GM18505 (cell line): Measurements from ENCODE around the gene ENO1.
"Not testable (repeated sequence)": the region's sequence is repeated elsewhere in the genome, so short reads cannot be mapped to it uniquely, and the experiment has no call there.

ENCODE experiments used
- ATAC-seq: cut with Tn5 transposase; IDR thresholded peaks from one replicate; pipeline ENCODE4 v1.9.1; 2021; ENCODE audit not compliant: unreplicated experiment
- POLR2A ChIP-seq: IDR thresholded peaks from 4 replicates; pipeline ENCODE4 v1.6.1; 2011; ENCODE audit warnings: borderline replicate concordance; ENCODE audit not compliant: insufficient read depth, insufficient read length; ENCODE audit errors: extremely low read depth

ENO1 gene

DNA sequence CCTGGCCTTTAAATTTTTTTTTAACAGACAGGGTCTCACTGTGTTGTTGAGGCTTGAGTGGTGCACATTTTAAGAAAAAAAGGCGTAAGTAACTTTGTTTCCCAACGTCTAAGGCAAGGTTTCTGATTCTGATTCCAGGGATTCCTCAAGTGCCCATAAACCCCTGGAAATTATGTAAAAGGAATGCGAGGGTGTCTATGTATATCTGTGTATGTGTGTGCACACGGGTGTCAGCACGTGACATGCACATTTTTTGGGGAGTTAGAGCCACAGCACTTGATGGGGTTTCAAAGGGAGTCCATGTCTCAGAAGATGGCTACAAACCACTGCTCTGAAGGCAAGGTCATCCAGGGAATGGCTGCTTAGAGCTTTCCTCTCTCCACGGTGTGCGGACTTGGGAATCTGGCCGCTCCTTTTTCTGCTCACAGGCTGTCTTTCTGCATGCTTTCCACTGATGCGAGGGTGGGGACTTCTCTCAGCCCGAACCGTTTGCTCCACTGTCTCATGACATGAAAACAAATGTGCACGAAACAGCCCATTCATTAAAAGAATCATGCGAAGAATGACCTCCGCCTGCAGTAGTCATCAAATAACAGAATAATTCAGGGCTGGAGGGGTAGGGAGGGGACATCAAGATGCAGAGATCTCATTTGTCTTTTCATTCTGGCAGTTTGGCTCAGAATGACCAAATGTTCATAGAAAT is 42.4 kb downstream of the ENO1 start:
- ATAC-seq = no peak

DNA sequence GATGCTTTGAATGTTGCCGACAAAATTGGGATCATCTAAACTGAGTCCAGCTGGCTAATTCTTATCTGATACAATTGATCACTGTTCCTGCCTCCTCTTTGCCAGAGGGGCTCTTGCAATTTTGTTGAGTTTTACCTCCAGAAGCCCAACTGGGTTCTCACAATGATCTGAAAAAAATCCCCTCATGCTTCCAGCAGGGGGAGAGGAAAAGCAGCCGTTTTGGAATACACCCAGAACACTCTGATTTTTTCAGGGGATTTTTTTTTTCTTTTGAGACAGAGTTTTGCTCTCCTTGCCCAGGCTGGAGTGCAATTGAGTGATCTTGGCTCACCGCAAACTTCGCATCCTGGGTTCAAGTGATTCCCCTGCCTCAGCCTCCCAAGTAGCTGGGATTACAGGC is 47.1 kb downstream of the ENO1 start:
- TF ChIP-seq POLR2A = no peak
- ATAC-seq = no peak

More for the DNA sequence above, 42.4 kb downstream of the ENO1 start:
- no peak for TF ChIP-seq POLR2A

DNA sequence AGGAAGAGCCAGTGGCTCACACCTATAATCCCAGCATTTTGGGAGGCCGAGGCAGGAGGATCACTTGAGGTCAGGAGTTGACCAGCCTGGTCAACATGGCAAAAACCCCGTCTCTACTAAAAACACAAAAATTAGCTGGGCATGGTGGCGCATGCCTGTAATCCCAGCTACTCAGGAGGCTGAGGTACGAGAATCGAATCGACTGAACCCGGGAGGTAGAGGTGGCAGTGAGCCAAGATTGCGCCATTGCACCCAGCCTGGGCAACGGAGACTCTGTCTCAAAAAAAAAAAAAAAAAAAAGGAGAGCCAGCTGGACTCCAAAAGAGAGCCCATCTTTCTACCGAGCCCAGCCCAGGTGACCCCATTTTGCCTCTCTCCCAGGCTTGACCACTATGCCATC is 47.8 kb downstream of the ENO1 start:
- not testable (repeated sequence) for ATAC-seq

DNA sequence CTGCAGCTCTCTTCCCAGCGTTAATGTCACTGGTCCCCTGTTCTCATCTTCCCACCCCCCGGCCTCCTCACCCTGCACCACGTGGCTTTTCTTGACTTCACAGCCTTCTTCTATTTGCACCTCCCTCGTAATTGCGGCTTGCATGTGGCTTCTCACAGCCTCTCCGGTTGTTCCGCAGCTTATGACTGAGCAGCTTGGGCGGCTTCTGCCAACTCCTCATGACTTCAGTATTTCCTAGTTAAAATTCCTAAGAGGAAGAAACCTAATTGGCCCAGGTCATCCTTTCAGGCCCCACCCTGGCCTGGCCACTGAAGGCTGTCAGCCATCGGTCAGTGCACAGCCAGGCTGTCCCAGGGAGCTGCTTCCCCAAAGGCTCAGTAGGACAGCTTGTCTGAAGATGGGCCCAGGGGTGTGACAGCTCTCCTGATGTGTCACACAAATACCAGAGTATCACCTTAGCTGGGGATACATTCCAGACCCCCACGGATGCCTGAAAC is 52.5 kb downstream of the ENO1 start:
- no peak for TF ChIP-seq POLR2A
- no peak for ATAC-seq

DNA sequence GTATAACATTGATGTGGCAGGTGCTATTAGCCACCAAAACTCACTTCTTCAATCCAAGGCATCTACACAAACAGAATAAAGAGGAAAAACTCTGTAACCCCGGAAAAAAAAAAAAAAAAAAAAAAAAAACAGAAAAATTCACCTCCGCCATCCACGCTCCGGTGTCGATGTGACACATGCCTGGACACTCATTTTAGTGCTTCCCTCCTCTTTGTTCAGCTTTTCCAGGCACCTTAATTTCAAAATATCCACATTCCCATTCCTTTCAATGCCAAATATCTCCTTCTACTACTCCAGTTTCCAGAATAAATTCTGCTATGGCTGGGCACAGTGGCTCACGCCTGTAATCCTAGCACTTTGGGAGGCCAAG is 55.2 kb downstream of the ENO1 start:
- no peak for TF ChIP-seq POLR2A
- no peak for ATAC-seq

DNA sequence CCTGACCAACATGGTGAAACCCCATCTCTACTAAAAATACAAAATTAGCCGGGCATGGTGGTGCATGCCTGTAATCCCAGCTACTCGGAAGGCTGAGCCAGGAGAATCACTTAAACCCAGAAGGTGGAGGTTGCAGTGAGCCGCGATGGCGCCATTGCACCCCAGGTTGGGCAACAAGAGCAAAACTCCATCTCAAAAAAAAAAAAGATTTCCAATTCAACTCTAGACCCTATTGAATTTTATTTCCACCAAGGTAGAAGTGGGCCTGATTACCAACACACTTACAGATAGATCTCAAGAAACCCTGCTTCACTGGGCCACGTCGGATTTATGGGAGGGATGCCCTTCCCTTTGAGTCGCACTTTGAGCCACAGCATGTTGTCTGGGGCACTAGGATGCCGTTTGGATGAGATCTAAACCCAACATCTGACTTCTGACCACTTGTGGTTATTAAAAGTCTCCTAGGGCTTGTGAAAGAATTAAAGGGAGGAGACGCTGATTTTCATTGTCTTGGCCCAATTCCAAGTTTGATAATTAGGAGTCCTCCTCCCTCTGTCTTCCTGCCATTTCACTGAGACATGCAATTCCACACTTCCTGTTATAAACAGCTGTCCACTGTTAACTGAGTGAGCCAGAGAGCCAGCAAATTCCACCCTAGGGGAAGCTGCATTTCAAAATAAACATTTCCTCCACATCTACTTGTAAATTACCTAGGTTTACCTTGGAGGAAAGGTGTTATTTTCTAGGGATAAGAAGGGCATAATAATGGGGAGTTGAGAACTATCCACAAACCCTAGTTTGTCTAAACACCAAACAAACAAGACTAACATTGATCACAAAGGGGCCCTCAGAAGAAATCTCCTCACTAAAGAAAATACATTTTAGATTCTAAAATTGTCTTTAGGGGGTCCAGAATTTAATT is 55.9 kb downstream of the ENO1 start:
- no peak for ATAC-seq
- TF ChIP-seq POLR2A = no peak

DNA sequence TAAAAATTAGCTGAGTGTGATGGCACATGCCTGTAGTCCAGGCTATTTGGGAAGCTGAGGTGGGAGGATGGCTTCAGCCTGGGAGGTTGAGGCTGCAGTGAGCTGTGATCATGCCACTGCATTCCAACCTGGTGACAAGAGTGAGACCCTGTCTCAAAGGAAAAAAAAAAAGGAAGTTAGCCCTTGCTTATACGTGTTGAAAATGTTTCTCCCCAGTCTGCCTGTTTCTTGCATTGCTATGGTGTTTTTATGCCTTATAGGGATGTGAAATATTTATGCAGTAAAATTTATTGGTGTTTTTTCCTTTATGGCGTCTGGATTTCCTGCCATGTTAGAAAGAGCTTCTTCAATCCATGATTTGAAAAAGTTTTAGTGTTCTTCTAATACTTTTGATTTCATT is 57.4 kb downstream of the ENO1 start:
- ATAC-seq = no peak
- TF ChIP-seq POLR2A = no peak

DNA sequence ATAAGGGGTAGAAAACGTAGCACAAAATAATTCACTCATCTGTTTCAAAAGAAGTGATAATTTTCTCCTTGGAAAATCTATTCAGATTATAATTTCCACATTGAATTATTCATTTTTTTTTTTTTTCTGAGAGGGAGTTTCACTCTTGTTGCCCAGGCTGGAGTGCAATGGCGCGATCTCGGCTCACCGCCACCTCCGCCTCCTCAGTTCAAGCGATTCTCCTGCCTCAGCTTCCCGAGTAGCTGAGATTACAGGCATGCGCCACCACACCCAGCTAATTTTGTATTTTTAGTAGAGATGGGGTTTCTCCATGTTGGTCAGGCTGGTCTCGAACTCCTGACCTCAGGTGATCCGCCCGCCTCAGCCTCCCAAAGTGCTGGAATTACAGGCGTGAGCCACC is 59.7 kb downstream of the ENO1 start:
- not testable (repeated sequence) for ATAC-seq

DNA sequence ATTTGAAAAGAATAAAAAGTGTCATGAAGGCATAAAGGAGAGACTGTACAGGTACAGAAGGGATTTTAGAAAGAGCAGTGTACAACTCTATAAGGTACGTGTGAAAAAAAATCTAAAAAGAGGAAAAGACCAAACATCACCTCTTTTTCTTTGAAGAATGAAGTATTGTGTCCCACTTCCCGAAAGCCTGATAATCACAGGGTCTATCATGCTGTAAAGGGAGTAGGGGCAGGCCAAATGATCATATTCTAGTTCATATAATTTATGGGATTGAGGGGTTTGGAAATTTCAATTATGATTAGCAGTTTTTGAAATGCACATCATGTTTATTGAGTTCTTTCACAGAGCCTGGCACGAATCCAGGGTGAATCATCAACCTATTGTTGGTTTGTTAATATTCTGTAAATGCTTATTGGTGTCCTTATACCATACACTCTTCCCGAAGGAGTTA is 60.1 kb downstream of the ENO1 start:
- no peak for ATAC-seq
- no peak for TF ChIP-seq POLR2A

DNA sequence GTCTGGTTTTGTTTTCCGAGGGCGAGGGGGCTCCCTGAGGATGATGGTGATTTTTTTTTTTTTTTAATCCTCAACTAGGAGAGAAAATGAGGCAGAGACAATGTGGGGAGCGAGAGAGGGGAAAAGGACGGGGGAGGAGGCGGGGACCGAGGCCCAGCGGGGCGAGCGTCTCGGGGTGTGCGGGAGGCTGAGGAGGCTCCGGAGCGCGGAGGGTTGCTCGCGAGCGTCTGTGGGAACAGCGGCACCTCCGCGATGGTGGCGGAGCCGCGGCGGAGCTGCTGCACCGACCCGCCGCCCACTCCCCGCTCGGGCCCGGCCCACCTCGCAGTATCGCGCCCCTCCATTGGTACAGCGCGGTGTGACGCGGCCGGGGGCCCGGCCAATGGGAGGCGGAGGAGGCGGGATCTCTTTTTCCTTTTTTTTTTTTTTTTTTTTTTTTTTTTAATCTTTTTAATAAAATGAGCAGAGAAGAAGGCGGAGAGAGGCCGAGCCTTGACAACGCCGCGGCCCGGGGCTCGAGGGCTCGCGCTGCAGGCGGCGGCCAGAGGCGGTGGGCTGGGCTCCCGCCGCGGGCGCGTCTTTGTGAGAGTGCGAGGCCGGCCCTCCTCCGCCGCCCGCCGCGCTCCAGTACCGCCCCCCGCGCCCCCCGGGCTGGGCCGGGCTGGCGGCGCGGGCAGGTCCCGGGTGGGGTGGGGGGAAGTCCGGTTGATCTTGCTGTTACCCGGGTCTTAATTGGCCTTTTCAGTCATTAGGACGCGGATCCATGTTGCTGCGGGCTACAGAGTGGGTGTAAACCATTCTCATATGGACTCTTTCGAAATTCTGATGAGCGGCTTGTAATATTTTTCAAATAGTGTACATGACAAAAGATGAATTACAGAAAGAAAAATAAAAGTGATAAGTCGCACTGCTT is 60.8 kb downstream of the ENO1 start, which contains the start of gene RERE:
Gene RERE (minus strand): TSS at position 229 of the 913 bp plus-strand sequence.
- TF ChIP-seq POLR2A = peak; percentile 95
- ATAC-seq = peak; percentile 85

DNA sequence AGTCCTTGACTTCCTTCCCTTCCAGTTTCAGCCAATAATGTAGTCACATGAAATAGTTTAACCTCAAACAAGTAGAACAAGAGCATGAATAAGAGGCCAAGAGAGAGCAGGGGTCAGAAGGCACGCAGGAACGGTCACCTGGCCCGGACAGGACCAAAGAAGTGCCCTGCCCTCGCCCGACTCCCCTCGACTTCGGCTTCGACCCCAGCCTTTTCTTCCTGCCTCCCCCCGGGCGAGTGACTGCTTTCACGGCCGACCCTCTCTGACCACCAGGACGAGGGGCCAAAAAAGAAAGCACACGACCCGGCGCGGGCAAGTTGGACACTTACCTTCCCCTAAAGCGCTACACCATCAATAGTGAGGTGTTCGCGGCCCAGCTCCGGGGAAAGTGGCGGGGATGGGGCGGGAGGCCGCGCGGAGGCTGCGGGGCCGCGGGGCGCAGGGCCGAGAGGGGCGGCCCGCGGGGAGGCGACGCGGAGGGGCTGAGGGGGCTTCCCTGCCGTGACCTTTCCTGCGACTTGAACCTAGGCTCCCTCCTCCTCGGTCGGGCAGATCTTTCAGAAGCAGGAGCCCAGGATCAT is 61.6 kb downstream of the ENO1 start:
- ATAC-seq = no peak

DNA sequence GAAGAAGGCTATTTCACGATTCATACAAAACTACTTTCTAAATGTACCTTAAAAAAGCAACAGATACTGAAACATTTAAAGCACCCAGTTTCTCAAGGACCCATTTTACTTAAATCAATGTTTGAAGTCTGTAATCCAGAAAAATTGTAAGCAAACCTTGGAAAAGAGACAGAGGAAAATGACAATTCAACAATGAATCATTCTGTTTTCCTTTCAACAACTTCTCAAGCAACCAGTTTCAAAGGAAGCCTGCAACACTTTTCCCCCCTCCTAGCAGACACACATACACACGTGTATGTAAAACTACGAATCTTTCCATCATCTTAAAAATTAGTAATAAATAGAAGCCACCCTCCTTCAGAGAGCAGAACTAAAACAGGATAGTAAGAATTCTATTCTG is 62.2 kb downstream of the ENO1 start:
- TF ChIP-seq POLR2A = no peak
- no peak for ATAC-seq

More for the DNA sequence above, 61.6 kb downstream of the ENO1 start:
- TF ChIP-seq POLR2A = peak; percentile 42

DNA sequence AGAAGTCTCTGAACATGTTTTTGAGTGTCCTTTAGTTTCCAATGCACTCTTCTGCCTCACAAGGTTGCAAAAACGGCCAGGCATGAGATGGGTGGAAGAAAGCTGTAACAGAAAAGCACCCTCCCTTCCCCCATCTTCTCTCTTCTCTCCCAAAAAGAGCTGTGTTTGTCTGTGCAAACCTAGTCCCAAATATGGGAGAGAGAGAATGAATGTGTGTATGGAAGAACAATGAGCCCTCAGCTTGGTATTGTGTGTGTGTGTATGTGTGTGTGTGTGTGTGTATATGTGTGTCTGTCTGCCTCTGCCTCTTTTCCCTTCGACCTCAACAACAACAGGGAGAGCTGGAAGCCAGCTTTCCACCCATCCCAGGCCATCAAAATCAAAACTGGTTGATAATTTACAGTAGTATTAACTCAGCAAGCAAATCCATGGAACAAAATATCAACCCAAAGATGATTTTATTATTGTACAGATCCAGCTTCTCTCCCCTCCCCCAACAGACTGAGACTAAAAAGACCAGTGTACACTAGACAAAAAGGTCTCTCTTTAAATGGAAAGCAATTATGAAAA is 62.8 kb downstream of the ENO1 start:
- TF ChIP-seq POLR2A = no peak
- ATAC-seq = no peak

DNA sequence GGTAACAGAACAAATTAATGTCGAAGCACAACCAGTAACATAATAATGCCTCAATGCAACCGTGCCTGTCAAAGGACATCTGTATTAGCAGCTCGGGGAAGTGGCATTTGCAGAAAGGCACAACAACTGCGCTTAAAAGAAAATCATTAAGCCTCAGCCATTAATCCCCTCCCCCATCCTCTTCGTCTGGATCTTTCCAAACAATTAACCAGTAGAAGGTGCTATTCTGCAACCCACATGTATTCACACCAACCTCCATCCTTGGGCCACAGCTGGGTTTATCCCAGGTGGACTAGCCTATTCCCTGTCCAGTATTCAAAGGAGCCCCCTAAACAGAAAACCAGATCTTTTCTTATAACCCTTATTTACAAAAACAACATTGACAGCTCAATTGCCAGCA is 63.6 kb downstream of the ENO1 start:
- ATAC-seq = no peak
- TF ChIP-seq POLR2A = no peak
